ENCODE measurements around the gene CREBL2.
"Not testable (repeated sequence)": the region's sequence is repeated elsewhere in the genome, so short reads cannot be mapped to it uniquely, and the experiment has no call there.

The CREBL2 gene, protein sequence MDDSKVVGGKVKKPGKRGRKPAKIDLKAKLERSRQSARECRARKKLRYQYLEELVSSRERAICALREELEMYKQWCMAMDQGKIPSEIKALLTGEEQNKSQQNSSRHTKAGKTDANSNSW

DNA sequence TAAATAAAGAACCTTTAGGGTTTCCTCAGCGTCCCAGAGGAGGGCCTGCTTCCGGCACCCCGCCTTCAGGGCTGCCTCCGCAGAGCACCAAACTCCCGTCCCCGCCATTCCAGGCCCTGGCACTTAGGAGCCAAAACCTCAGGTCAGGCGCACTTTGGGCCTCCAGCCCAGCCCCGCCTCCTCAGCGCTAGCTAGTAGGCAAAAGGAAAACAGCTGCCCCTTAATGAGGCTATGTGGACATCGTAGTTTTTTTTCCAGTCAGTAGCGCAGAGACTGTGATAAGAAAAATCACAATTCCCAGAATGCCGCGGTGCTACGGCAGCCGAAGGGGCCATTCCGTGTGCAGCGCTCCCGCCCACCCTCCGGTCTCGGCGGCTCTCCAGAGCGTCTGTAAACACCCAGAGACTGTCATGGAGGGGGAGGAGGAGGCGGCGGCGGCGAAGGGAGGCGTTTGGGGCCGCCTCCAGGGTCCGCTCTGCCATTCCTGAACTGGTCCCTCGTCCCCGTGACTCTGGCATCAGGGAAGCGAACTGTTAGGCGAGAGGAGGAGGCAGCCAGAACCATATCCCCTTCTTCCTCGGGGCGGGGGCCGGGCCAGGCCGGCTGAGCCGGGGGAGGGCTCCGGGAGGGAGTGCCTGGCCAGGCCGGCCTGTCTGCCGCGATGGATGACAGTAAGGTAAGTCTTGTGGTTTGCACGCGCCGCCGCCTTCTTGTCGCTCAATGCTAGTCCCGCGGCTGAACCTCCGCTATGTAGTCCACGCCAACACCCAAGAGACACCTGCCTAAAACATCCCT is at the start of gene CREBL2:
Gene CREBL2, plus strand, starts transcription at position 365 of the 795 bp plus-strand sequence. Its CDS starts 297 bp downstream, at position 662.
- peak; percentile 77 to 92 (median 84) for DNase-seq

DNA sequence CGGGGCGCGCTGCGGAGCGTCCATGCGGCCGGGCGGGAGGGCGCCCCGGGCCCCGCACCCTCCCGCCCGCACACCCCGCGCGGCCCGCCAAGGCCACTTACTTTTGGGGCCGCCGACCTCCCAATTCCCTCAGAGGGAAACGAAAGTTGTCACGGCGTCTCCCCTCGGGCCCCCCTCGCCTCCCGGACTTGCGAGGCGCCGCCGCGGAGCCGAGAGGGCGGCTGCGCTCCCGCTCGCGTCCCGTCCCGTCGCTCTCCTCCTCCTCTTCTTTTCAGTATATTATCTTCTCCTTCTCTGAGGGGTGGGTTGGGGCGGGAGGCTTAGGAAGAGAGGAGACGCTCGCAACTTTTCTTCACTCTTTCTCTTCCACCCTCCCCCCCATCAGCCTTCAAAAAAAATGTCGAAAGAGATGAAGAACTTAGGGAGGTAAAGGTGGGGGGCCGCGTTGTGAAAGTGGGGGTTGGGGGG is 49.6 kb upstream of the CREBL2 start:
- DNase-seq: peak in 4 of 6 experiments; percentile 29 to 84 (median 50)

DNA sequence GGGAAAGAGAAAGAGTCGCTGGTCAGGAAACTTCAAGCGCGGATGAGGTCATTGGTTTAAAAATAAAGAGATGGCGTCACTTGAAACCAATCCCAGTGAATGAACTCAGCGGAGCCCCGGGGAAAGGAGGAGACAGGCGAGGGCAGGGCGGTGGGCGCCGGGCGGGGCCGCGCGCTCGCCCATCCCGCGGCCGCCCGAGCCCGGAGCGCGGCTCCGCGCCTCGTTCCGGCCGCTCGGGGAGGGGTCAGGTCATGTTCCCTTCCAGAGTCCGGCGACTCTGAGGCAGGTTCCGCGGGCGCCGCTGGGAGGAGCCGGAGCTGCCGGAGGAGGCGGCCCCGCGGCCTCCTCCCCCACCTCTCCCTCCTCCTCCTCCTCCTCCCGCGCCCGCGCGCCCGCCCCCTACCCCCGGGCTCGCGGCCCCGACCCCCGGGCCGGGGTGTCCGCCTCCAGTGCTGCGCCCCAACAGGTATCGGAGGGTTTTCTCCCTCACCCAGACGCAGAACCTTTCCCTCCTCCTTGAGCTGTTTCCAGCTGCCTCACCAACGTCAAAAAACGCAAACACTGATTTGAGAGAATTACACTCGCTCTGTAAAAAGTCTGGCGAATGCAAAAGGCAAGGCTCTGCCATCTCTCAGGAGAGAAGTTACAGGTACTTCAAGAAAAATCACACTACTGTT is 49.0 kb upstream of the CREBL2 start, which contains the start of gene DUSP16:
Gene DUSP16, minus strand, starts transcription at position 279 of the 677 bp plus-strand sequence. CDS start 41,765 bp downstream, outside the sequence.
- DNase-seq: peak; percentile 70 to 93 (median 83)

DNA sequence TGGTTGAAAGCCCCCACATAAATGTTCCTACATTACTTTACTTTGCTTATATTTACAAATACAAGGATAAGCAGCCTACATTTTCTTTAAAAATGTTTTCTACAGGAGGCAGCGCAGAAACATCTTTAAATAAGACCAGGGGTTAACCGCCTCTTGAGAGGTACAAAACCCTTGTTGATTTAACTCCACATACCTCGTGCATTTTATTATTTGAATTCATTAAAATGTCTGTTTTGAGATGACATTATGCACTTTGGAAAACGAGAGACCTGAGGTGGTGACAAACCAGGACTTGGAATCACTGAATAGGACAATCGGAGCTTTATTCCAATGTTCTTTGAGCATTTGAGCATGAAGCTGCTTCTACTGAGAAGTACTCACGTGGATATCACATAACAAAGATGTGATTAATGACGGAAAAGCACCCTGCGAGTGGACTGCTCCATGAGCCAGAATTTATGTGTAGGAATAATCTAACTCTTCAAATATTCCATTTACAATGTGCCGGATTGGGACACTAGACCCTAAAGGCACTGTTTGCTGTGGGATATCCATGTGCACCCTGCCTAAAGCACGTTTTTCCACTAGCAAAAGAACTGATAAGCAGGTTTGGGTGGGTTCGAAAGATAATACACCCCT is 48.3 kb upstream of the CREBL2 start:
- no peak for DNase-seq

DNA sequence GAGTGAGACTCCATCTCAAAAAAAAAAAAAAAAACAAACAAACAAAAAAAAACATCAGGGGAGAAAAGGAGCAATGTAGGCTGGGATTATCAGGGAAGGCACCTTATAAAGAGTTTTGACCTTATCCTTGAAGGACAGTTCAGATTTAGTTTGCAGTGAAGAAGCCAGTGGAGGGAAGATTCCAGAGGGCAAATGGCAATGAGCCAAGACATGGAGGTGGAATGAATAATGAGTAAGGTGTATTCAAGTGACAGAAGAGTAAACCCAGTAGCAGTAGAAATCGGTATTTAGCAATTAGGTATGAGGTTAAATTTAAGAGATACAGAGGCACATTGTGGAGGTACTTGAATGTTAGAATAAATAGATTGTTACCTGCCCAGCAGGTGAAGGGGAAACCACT is 46.8 kb upstream of the CREBL2 start:
- no peak for DNase-seq

DNA sequence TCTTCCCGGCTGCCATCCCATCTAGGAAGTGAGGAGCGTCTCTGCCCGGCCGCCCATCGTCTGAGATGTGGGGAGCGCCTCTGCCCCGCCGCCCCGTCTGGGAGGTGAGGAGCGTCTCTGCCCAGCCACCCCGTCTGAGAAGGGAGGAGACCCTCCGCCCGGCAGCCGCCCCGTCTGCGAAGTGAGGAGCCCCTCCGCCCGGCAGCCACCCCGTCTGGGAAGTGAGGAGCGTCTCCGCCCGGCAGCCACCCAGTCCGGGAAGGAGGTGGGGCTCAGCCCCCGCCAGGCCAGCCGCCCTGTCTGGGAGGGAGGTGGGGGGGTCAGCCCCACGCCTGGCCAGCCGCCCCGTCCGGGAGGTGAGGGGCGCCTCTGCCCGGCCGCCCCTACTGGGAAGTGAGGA is 45.7 kb upstream of the CREBL2 start:
- DNase-seq: not testable (repeated sequence)

DNA sequence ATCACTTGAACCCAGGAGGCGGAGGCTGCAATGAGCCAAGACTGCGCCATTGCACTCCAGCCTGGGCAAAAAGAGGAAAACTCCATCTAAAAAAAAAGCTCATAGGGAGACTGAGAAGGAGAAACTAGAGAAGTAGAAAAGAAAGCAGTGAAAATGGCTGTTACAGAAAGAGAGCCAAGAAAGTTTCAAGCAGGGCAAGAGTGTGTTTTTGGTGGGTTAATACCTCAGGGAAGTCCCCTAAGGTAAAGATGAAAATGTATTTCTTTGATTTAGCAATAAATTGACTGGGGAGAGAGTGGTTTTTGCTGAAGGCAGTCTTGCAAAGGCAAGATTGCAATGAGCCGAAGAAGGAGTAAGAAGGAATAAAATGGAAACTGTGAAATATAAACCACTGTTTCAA is 39.0 kb upstream of the CREBL2 start:
- DNase-seq: no peak

DNA sequence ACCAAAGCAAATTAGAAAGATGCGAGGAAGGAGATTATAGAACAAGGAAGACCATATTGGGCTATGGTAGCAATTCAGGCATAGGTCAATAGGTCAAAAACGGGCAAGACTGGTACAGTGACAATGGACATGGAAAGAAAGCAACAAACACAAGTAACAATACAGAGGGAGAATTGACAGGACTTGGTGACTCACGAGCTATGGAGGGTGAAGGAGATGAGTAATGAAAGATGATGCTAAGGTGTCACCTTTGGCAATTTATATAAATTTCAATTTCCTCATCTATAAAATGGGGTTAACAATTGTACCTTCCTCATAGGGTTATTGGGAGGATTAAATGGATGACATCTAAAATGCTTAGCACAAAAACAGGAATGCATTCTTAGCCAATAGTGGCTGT is 33.9 kb upstream of the CREBL2 start:
- DNase-seq: no peak

DNA sequence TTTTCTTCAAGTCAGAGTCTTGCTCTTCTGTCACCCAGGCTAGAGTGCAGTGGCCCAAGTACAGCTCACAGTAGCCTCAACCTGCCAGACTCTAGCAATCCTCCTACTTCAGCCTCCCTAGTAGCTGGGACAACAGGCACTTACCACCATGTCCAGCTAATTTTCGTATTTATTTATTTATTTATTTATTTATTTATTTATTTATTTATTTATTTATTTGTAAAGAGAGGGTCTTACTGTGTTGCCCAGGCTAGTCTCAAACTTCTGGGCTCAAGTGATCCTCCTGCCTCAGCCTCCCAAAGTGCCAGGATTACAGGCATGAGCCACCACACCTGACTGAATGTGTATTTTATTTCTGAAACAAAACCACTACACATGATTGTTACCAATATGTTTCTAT is 31.0 kb upstream of the CREBL2 start:
- not testable (repeated sequence) for DNase-seq

DNA sequence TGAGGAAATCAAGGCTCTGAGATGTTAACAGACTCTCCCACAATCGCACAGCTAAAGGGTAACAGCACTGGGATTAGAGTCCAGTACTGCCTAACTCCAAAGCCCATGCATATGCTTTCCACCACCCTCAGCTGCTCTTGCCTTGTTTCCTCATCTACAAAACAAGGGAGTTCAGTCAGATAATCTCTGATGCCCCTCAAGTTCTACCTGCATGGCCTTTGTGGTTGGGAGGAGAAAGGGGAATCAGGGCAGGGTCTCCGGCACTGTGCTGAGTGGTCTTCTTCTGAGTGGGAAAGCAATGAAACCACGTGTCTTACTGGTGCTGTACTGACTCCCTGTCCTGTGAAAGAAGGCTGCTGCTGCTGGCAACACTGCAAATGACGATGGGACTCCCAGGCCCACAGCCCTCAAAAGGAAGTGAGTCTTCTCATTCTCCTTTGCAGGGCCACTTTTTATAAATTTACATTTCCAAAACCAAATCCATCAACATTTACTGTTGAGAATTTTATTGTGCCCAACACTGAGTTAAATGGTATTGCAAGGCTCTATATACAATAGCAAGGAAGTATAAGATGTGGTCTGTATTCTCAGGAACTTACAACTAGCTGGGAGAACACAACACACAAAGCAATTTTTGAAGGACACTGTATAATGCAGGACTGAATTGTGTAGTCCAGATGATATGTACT is 29.3 kb upstream of the CREBL2 start:
- DNase-seq: no peak

DNA sequence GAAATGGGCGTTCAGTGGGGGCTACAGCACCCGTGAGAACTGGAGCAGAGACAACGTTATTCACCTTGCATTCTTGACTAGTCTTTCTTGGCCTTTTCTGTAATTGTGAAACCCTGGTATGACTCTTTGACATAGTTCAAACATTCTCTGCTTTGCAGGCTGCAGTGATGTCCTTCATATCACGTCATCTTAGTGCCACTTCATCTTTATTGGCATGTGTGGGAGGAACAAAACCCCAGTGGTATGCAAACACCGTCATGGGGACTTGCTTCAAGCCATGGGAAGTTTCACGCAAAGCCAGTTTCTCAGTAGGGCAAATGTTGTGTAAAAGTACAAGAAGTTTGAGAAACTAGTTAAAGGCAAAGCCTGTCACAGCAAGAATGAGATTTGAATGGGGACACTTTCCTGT is 28.8 kb upstream of the CREBL2 start:
- DNase-seq: no peak

DNA sequence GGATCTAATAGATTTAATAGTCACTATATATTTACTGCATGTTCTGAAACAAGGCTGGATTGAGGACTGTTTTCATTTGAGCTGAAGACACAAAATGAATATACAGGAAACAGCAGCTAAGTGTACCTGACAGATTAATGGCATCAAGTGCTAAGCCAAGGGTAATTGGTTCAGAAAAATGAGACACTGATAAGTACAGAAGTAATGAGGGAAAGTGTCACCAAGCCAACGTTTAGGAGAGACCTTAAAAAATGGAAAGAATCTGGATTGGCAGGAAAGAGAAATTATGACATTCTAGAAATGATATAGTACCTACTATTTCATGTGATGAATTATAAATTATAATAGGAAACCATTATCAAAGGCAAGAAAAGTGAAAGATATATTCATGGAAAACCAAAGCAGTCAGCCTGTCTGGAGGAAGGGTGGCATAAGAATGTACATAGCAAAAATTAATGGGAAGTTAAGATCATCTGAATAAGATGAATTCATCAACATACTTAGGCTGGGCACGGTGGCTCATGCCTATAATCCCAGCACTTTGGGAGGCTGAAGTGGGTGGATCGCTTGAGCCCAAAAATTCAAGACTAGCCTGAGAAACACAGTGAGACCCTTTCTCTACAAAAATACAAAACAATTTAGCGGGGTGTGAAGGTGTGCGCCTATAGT is 28.0 kb upstream of the CREBL2 start:
- no peak for DNase-seq

DNA sequence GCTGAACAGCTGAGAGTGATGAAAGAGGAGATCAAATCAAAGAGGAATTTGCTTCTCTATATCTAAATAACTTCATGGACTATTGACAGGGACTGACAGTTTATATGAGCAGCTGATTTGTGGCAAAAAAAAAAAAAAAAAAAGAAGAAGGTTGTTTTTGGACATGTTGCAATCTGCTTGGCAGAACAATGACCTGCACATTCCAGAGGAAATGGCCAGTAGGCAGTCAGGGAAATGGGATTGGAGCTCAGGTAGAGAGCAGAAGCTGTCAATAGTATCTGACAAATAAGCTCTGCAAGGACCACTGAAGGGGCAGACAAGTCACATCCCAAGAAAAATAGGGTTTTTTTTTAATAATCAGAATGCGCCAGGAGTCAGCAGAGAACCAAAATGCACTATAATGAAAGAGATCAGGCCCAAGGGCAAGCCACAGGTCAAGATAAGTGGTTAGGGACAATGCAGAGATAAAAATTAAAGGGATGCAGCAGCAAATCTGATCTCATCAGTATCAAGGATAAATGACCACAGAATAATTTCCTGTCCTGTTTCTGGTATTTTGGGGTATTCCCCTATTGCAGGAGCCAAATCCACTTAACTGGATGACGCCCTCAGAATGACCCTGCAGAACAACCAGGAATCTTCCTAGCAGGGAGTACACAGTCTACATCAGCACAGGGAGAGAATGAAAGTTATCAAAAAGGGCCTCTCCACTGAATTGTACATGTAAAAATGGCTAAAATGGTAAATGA is 26.4 kb upstream of the CREBL2 start:
- DNase-seq: no peak

DNA sequence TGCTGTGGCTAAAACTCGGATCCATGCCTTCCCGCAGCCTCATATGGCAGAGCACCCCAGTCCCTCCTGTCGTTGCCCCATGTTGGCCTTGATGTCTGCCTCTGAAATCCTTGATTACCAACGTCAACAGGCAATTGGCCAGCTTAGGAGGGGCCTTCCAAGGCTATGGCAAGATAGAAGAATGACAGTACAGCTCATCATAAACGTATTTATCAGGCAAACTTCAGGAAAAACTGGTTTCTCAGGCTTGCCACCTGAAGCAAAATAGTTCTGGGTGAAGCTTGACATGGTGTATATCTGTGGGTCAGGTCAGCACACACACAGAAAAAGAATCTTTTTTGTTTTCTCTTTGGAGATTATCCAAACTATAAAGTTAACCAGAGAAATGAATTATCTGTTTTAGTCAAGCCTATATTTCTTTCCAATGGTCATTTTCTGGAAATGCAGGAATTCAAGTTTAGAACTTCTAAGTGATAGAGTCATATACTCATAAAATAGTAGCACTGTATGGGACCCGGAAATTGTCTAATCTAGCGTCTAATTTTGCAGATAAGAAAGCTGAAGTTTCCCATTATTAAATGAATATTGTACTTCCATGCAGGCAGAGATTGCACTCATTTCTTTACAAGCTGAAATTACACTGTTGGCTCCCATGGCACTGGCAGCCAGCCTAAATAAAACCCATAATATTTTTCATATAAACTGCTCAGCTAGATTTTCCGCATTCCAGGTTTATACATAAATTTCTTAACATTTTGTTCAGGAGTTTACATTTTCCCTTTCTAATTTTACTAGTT is 24.6 kb upstream of the CREBL2 start:
- DNase-seq: no peak

DNA sequence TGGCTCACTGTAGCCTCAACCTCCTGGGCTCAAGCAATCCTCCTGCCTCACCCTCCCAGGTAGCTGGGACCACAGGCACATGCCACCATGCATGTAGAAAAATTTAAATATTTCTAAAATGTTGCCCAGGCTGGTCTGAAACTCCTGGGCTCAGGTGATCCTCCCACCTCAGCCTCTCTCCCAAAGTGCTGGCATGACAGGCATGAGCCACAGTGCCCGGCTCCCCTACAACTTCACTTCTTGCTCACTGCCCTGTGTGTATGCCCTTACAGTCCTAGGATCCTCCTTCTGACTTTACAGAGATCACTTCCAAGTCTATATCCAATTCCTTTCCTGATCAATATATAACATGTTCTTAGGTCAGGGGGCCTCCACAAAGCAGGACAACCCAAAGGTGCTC is 23.8 kb upstream of the CREBL2 start:
- no peak for DNase-seq

DNA sequence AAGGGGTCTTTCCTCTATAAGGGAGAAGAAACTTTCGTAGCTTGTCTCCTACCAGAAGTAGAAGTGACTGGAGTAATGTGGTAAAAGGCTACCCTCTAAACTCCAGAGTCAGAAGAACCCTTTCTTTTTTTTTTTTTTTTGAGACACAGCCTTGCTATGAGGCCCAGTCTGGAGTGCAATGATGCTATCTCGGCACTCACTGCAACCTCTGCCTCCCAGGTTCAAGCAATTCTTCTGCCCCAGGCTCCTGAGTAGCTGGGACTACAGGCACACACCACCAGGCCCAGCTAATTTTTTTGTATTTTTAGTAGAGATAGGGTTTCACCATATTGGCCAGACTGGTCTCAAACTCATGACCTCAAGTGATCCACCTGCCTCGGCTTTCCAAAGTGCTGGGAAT is 23.2 kb upstream of the CREBL2 start:
- not testable (repeated sequence) for DNase-seq

DNA sequence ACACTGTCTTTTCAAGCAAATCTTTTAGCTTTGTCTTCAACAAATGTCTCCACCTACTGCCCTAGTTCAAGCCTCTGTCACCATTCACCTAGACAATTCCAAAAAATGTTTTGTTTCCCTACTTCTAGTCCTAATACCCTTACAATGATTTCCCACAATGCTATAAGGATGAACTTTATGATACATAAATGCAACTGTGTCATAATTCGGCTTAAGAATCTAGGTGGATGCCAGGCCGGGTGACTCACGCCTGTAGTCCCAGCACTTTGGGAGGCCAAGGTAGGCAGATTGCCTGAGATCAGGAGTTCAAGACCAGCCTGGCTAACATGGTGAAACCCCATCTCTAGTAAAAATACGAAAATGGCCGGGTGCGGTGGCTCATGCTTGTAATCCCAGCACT is 20.7 kb upstream of the CREBL2 start:
- DNase-seq: no peak

DNA sequence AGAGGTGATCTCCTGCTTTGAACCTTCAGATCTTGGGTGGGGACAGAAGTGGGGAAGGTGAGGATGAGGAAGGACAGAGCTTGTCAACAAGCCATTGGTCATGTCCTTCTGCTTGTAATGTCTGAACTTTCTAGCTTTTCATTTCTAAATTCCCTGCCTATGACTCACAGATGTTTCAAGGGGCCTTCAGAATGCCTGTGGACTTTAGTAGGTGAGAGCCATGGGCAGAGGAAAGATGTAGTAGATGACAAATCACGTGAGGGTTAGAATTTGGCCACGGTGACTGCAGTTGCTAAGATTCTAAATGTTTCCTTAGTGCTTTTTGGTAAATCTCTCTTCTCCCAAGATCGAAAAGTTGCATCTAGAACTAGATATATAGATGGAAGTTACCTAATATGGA is 18.7 kb upstream of the CREBL2 start:
- DNase-seq: no peak

DNA sequence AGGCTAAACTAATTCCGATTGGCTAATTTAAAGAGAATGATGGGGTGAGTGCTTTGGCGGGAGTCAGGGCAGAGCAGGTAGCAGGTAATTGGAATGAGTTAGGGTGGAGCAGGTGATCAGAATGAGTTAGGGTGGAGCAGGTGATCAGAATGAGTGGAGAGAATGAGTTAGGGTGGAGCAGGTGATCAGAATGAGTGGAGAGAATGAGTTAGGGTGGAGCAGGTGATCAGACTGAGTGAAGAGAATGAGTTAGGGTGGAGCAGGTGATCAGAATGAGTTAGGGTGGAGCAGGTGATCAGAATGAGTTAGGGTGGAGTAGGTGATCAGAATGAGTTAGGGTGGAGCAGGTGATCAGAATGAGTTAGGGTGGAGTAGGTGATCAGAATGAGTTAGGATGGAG is 15.7 kb upstream of the CREBL2 start:
- DNase-seq: not testable (repeated sequence)

DNA sequence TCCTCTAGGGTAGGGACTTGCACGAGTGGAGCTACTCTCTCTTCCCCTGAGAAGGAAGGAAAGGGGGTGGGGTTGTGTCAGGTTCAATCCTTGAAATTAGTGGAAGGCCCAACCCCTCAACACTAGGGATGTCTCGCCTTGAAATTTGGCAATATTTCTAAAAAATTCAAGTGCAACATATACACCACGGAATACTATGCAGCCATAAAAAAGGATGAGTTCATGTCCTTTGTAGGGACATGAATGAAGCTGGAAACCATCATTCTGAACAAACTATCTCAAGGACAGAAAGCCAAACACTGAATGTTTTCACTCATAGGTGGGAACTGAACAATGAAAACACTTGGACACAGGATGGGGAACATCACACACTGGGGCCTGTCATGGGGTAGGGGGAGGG is 15.1 kb upstream of the CREBL2 start:
- DNase-seq: not testable (repeated sequence)
